Raji (cell line): ENCODE data around the gene EPS8L2.

Experiments used
- POLR2A ChIP-seq: IDR thresholded peaks from 2 replicates; pipeline ENCODE4 v1.6.1; 2011; ENCODE audit warnings: low read depth, low read length, control low read depth; ENCODE audit not compliant: insufficient read depth

Gene EPS8L2

GRCh38 chr11:766106-766935, 60.3 kb downstream of the EPS8L2 start:
- TF ChIP-seq POLR2A: no peak

- TF ChIP-seq POLR2A: no peak
These were observed 60.8 kb downstream of the EPS8L2 start for GRCh38 chr11:766936-767210.

- TF ChIP-seq POLR2A: 0 out of 2 replicates have a peak, but pooled peaks have one; percentile 16
These were observed 61.2 kb downstream of the EPS8L2 start for GRCh38 chr11:767238-767637.

- no peak for TF ChIP-seq POLR2A
These were observed 64.0 kb downstream of the EPS8L2 start for GRCh38 chr11:769887-770641.

GRCh38 chr11:770642-771616, 64.9 kb downstream of the EPS8L2 start:
- TF ChIP-seq POLR2A: no peak

- TF ChIP-seq POLR2A: no peak
These were observed 65.7 kb downstream of the EPS8L2 start for GRCh38 chr11:771617-772204.

GRCh38 chr11:772429-773390, 66.7 kb downstream of the EPS8L2 start:
- TF ChIP-seq POLR2A: no peak

- no peak for TF ChIP-seq POLR2A
These were observed 67.4 kb downstream of the EPS8L2 start for GRCh38 chr11:773425-773824.

- no peak for TF ChIP-seq POLR2A
These were observed 67.8 kb downstream of the EPS8L2 start for GRCh38 chr11:773830-774229.

GRCh38 chr11:774873-775592, 69.0 kb downstream of the EPS8L2 start:
- TF ChIP-seq POLR2A: no peak

GRCh38 chr11:776263-776560, 70.2 kb downstream of the EPS8L2 start:
- TF ChIP-seq POLR2A: no peak

GRCh38 chr11:776561-777287, 70.7 kb downstream of the EPS8L2 start:
- TF ChIP-seq POLR2A: no peak
